OCI-LY7 (cell line): ENCODE measurements around the gene MAST2. TPM values are rescaled to one million over a fixed set of nuclear protein-coding genes. Genes with fewer than 3 reads are reported as not detected.

Experiments
- BruUV-seq: library from RNA; stranded (reverse); fragments of 400-500 nt; replicated peaks from 2 replicates; lab custom pipeline; 2021; lab: Mats Ljungman, UMichigan
- CTCF ChIA-PET: fragments of 300-600 bp; sonication (Branson Sonifier 250); formaldehyde crosslinking; loops from one replicate; lab custom pipeline; 2022; ENCODE audit warnings: antibody characterized with exemption; ENCODE audit not compliant: unreplicated experiment; lab: Charles Lee
- POLR2A ChIA-PET: fragments of 300-600 bp; sonication (Branson Sonifier 250); formaldehyde crosslinking; loops from one replicate; lab custom pipeline; 2022; ENCODE audit warnings: antibody characterized with exemption; lab: Charles Lee
- DNase-seq: peaks from one replicate; pipeline ENCODE4 v3.0.0-alpha.2; 2015; ENCODE audit warnings: low spot score
- H2AFZ ChIP-seq: fragments of 200-600 bp; sonication (generic), shearing (Covaris generic); 2 replicates; pipeline ENCODE4 v1.6.1; 2014; ENCODE audit warnings: mild to moderate bottlenecking, antibody characterized with exemption, low read length, moderate library complexity
- H3K27ac ChIP-seq: fragments of 200-600 bp; sonication (generic); 2 replicates; pipeline ENCODE4 v1.5.1; 2014; ENCODE audit warnings: mixed run types, low read depth, mild to moderate bottlenecking, moderate library complexity, low read length, inconsistent platforms; ENCODE audit not compliant: poor library complexity, severe bottlenecking
- H3K36me3 ChIP-seq: fragments of 200-600 bp; sonication (generic); 2 replicates; pipeline ENCODE4 v1.6.1; 2014; ENCODE audit warnings: mild to moderate bottlenecking, antibody characterized with exemption, low read length, moderate library complexity, mixed read lengths; ENCODE audit not compliant: insufficient read depth
- H3K4me1 ChIP-seq: fragments of 200-600 bp; sonication (generic); 2 replicates; pipeline ENCODE4 v1.5.1; 2014; ENCODE audit warnings: mild to moderate bottlenecking, low read length; ENCODE audit not compliant: insufficient read depth, poor library complexity, severe bottlenecking
- H3K4me2 ChIP-seq: fragments of 200-600 bp; sonication (generic); 2 replicates; pipeline ENCODE4 v1.6.1; 2014; ENCODE audit warnings: mild to moderate bottlenecking, low read length
- H3K4me3 ChIP-seq: fragments of 200-600 bp; sonication (generic); 2 replicates; pipeline ENCODE4 v1.5.1; 2014; ENCODE audit warnings: mild to moderate bottlenecking, low read depth, low read length; ENCODE audit not compliant: poor library complexity, severe bottlenecking
- H3K79me2 ChIP-seq: fragments of 200-600 bp; sonication (generic); 2 replicates; pipeline ENCODE4 v1.6.1; 2016; ENCODE audit warnings: low read depth, mild to moderate bottlenecking, low read length, moderate library complexity, mixed read lengths; ENCODE audit not compliant: insufficient read depth
- H3K9me2 ChIP-seq: fragments of 200-600 bp; sonication (generic); 2 replicates; pipeline ENCODE4 v1.6.1; 2016; ENCODE audit warnings: mild to moderate bottlenecking, low read length, mixed read lengths; ENCODE audit not compliant: insufficient read depth
- H3K9me3 ChIP-seq: fragments of 200-600 bp; sonication (generic); 2 replicates; pipeline ENCODE4 v1.6.1; 2014; ENCODE audit warnings: mild to moderate bottlenecking, mixed run types, low read length, mixed read lengths
- H4K20me1 ChIP-seq: fragments of 200-600 bp; sonication (generic); 2 replicates; pipeline ENCODE4 v1.6.1; 2014; ENCODE audit warnings: mild to moderate bottlenecking, antibody characterized with exemption, low read length, moderate library complexity, mixed read lengths; ENCODE audit not compliant: insufficient read depth
- EZH2phosphoT487 ChIP-seq: fragments of 200-600 bp; sonication (generic); IDR thresholded peaks from 2 replicates; pipeline ENCODE4 v1.6.1; 2018; ENCODE audit warnings: low read depth, borderline replicate concordance, mild to moderate bottlenecking, mixed run types, antibody characterized with exemption, low read length, moderate library complexity, mixed read lengths
- intact Hi-C: fragments of 100-400 bp; cut with micrococcal nuclease; formaldehyde crosslinking; loops from one replicate; pipeline ENCODE4 v1.10.0; 2022; ENCODE audit not compliant: unreplicated experiment
- total RNA-seq, 2 experiments: library from RNA; depleted of rRNA in 1 of 2; stranded (reverse); fragments of >200 nt in 1 of 2; shearing (Covaris generic) in 1 of 2; gene quantifications; 2 replicates each; pipeline ENCODE4 v1.2.3, GENCODE V29; 2014 to 2022
- TF ChIP-seq, protein P1 (sequence below): fragments of 200-600 bp; sonication (generic); conservative IDR thresholded peaks from 2 replicates; pipeline ENCODE4 v1.5.1; 2014; ENCODE audit warnings: mild to moderate bottlenecking, antibody characterized with exemption, low read length, moderate library complexity, mixed read lengths

MAST2 gene
- total RNA-seq, 2 experiments from 2014 or later = 32.1 to 67.2 TPM

GRCh38 chr1:45983967-45984366 is 180.6 kb downstream of the MAST2 start:
- no peak overlapping the region for H3K27ac ChIP-seq
- H2AFZ ChIP-seq = no peak overlapping the region
- no peaks in the 10 kb centered on the region for H3K4me1 ChIP-seq
- H3K4me3 ChIP-seq = no peak overlapping the region
- H3K9me2 ChIP-seq = no peaks in the 10 kb centered on the region
- BruUV-seq = no TSS peak
- H3K36me3 ChIP-seq = peaks cover 5% of the 10 kb centered on the region
- H3K9me3 ChIP-seq = no peaks in the 10 kb centered on the region
- intact Hi-C loops = no loop called here
- ChIA-PET POLR2A (interaction anchor here (0.6 to 1.0 kb wide), 3 partner anchors 11 to 250 kb away, joined by 3 to 4 read pairs (median 4); no protein-coding TSS in a partner anchor), CTCF (no interaction called here)
- no peak for DNase-seq
- H3K4me2 ChIP-seq = no peak overlapping the region
- no peaks in the 10 kb centered on the region for H3K79me2 ChIP-seq
- H4K20me1 ChIP-seq = no peaks in the 10 kb centered on the region
- TF ChIP-seq, protein P1, sequence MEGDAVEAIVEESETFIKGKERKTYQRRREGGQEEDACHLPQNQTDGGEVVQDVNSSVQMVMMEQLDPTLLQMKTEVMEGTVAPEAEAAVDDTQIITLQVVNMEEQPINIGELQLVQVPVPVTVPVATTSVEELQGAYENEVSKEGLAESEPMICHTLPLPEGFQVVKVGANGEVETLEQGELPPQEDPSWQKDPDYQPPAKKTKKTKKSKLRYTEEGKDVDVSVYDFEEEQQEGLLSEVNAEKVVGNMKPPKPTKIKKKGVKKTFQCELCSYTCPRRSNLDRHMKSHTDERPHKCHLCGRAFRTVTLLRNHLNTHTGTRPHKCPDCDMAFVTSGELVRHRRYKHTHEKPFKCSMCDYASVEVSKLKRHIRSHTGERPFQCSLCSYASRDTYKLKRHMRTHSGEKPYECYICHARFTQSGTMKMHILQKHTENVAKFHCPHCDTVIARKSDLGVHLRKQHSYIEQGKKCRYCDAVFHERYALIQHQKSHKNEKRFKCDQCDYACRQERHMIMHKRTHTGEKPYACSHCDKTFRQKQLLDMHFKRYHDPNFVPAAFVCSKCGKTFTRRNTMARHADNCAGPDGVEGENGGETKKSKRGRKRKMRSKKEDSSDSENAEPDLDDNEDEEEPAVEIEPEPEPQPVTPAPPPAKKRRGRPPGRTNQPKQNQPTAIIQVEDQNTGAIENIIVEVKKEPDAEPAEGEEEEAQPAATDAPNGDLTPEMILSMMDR = no peak
- no peak for TF ChIP-seq EZH2phosphoT487

- no peak overlapping the region for H3K27ac ChIP-seq
- H3K79me2 ChIP-seq = no peaks in the 10 kb centered on the region
- H3K9me2 ChIP-seq = no peaks in the 10 kb centered on the region
- H4K20me1 ChIP-seq = no peaks in the 10 kb centered on the region
- H2AFZ ChIP-seq = no peak overlapping the region
- no peak for TF ChIP-seq EZH2phosphoT487
- TF ChIP-seq, protein P1 = no peak
- H3K4me2 ChIP-seq = no peak overlapping the region
- ChIA-PET CTCF (no interaction called here), POLR2A (no interaction called here)
- DNase-seq = no peak
- peaks cover 20% of the 10 kb centered on the region for H3K36me3 ChIP-seq
- intact Hi-C loops = no loop called here
- peaks cover 6% of the 10 kb centered on the region for H3K4me1 ChIP-seq
- no TSS peak for BruUV-seq
- H3K4me3 ChIP-seq = no peak overlapping the region
- H3K9me3 ChIP-seq = peaks cover 11% of the 10 kb centered on the region; the same call in 1 of the 2 replicates
Observed at GRCh38 chr1:45987204-45987603, 183.8 kb downstream of the MAST2 start.

- Histone ChIP-seq H3K9me2 (no peaks in the 10 kb centered on the region), H2AFZ (no peak overlapping the region), H4K20me1 (no peaks in the 10 kb centered on the region), H3K4me1 (peaks cover 6% of the 10 kb centered on the region), H3K4me2 (no peak overlapping the region), H3K4me3 (no peak overlapping the region), H3K9me3 (peaks cover 15% of the 10 kb centered on the region; the same call in 1 of the 2 replicates), H3K27ac (no peak overlapping the region), H3K79me2 (no peaks in the 10 kb centered on the region), H3K36me3 (peaks cover 23% of the 10 kb centered on the region)
- intact Hi-C loops = no loop called here
- DNase-seq = no peak
- BruUV-seq = no TSS peak
- CTCF ChIA-PET = no interaction called here
- POLR2A ChIA-PET = no interaction called here
- TF ChIP-seq EZH2phosphoT487 = no peak
- TF ChIP-seq, protein P1 = no peak
Observed at GRCh38 chr1:45989249-45989648, 185.8 kb downstream of the MAST2 start.
